IMR-90 (cell line): ENCODE data around the gene KAZN. TPM values are rescaled to one million over a fixed set of nuclear protein-coding genes. Genes with fewer than 3 reads are reported as not detected.

Source experiments
- ATAC-seq: fragments of 200-7000 bp; cut with Tn5 transposase; 2 replicates; pipeline ENCODE4 v1.9.1; 2020; ENCODE audit warnings: low read depth, mild to moderate bottlenecking, moderate library complexity
- BruUV-seq: library from RNA; stranded (reverse); fragments of 400-500 nt; replicated peaks from 2 replicates; lab custom pipeline; 2021; lab: Mats Ljungman, UMichigan
- CTCF ChIA-PET: fragments of 300-600 bp; formaldehyde crosslinking; extraction: SDS; loops from one replicate; lab custom pipeline; 2021; ENCODE audit warnings: antibody characterized with exemption; lab: Yijun Ruan, JAX
- POLR2A ChIA-PET: fragments of 300-600 bp; sonication (Branson Sonifier 250); formaldehyde crosslinking; loops from one replicate; lab custom pipeline; 2022; ENCODE audit warnings: antibody characterized with exemption; ENCODE audit not compliant: unreplicated experiment; lab: Charles Lee
- DNase-seq: peaks from one replicate; pipeline ENCODE4 v3.0.0; 2013
- H2AFZ ChIP-seq: replicated peaks from 2 replicates; pipeline ENCODE3; 2013; ENCODE audit warnings: low read length, mild to moderate bottlenecking; ENCODE audit not compliant: poor library complexity
- H2AK5ac ChIP-seq: 2 replicates; pipeline ENCODE4 v1.6.1; 2013; ENCODE audit warnings: low read depth, low read length, inconsistent platforms
- H2AK9ac ChIP-seq: replicated peaks from 2 replicates; pipeline ENCODE3; 2013; ENCODE audit warnings: mild to moderate bottlenecking, low read depth, low read length, moderate library complexity; ENCODE audit not compliant: poor library complexity
- H2BK120ac ChIP-seq: 2 replicates; pipeline ENCODE4 v1.6.1; 2013; ENCODE audit warnings: low read depth, low read length, inconsistent platforms
- H2BK15ac ChIP-seq: 3 replicates; pipeline ENCODE4 v1.6.1; 2013; ENCODE audit warnings: low read depth, low read length, inconsistent platforms
- H2BK20ac ChIP-seq: 2 replicates; pipeline ENCODE4 v1.6.1; 2013; ENCODE audit warnings: low read depth, mild to moderate bottlenecking, inconsistent platforms, low read length, moderate library complexity
- H2BK5ac ChIP-seq: 2 replicates; pipeline ENCODE4 v1.6.1; 2013; ENCODE audit warnings: mild to moderate bottlenecking, low read depth, low read length, inconsistent platforms; ENCODE audit not compliant: poor library complexity, severe bottlenecking
- H3K14ac ChIP-seq: replicated peaks from 2 replicates; pipeline ENCODE4 v1.6.1; 2013; ENCODE audit warnings: low read depth, low read length, inconsistent platforms
- H3K18ac ChIP-seq: 2 replicates; pipeline ENCODE4 v1.6.1; 2013; ENCODE audit warnings: low read depth, low read length, control low read depth
- H3K23ac ChIP-seq: 2 replicates; pipeline ENCODE4 v1.6.1; 2013; ENCODE audit warnings: low read depth, low read length, inconsistent platforms
- H3K27ac ChIP-seq: 2 replicates; pipeline ENCODE4 v1.5.1; 2013; ENCODE audit warnings: mild to moderate bottlenecking, control low read depth, low read length; ENCODE audit not compliant: insufficient read depth
- H3K27me3 ChIP-seq: 2 replicates; pipeline ENCODE4 v1.6.1; 2013; ENCODE audit warnings: low read length; ENCODE audit not compliant: control insufficient read depth, insufficient read depth
- H3K36me3 ChIP-seq: 2 replicates; pipeline ENCODE4 v1.6.1; 2013; ENCODE audit warnings: low read length, mixed read lengths; ENCODE audit not compliant: control insufficient read depth, insufficient read depth
- H3K4ac ChIP-seq: 2 replicates; pipeline ENCODE4 v1.6.1; 2013; ENCODE audit warnings: low read depth, low read length, inconsistent platforms
- H3K4me1 ChIP-seq: 2 replicates; pipeline ENCODE4 v1.6.1; 2013; ENCODE audit warnings: low read length, mixed read lengths; ENCODE audit not compliant: control insufficient read depth, insufficient read depth
- H3K4me2 ChIP-seq: 2 replicates; pipeline ENCODE4 v1.6.1; 2013; ENCODE audit warnings: low read depth, mild to moderate bottlenecking, control low read depth, low read length, moderate library complexity
- H3K4me3 ChIP-seq: 2 replicates; pipeline ENCODE4 v1.5.1; 2013; ENCODE audit warnings: low read depth, mild to moderate bottlenecking, control low read depth, low read length, moderate library complexity; ENCODE audit not compliant: insufficient read depth
- H3K56ac ChIP-seq: 2 replicates; pipeline ENCODE4 v1.6.1; 2013; ENCODE audit warnings: low read length, inconsistent platforms; ENCODE audit not compliant: insufficient read depth; ENCODE audit errors: extremely low read depth
- H3K79me1 ChIP-seq, 2 experiments: 2 replicates each; pipeline ENCODE4 v1.6.1; 2013; ENCODE audit warnings: low read length in 2 of 2, inconsistent platforms in 1 of 2, low read depth in 1 of 2
- H3K9ac ChIP-seq: 2 replicates; pipeline ENCODE4 v1.6.1; 2013; ENCODE audit warnings: low read depth, low read length, control low read depth
- H3K9me1 ChIP-seq: 2 replicates; pipeline ENCODE4 v1.6.1; 2013; ENCODE audit warnings: low read length, inconsistent platforms; ENCODE audit not compliant: insufficient read depth
- H3K9me3 ChIP-seq: 2 replicates; pipeline ENCODE4 v1.6.1; 2013; ENCODE audit warnings: low read length; ENCODE audit not compliant: control insufficient read depth, insufficient read depth
- H4K20me1 ChIP-seq: 2 replicates; pipeline ENCODE4 v1.6.1; 2013; ENCODE audit warnings: low read length, inconsistent platforms; ENCODE audit not compliant: insufficient read depth
- H4K5ac ChIP-seq: 2 replicates; pipeline ENCODE4 v1.6.1; 2013; ENCODE audit warnings: mild to moderate bottlenecking, low read depth, low read length, control low read depth
- H4K8ac ChIP-seq, 2 experiments: 2 replicates each; pipeline ENCODE4 v1.6.1; 2013; ENCODE audit warnings: low read depth in 2 of 2, low read length in 2 of 2, control low read depth in 1 of 2, inconsistent platforms in 1 of 2
- H4K91ac ChIP-seq: 2 replicates; pipeline ENCODE4 v1.6.1; 2013; ENCODE audit warnings: low read depth, low read length, inconsistent platforms; ENCODE audit not compliant: insufficient read depth
- BHLHE40 ChIP-seq: fragments of 150-350 bp; IDR thresholded peaks from 2 replicates; pipeline ENCODE4 v1.6.1; 2016; ENCODE audit warnings: mild to moderate bottlenecking, low read depth, low read length
- CEBPB ChIP-seq: IDR thresholded peaks from 2 replicates; pipeline ENCODE4 v1.6.1; 2012; ENCODE audit warnings: low read depth, low read length, improper control_type of control experiment
- CTCF ChIP-seq: conservative IDR thresholded peaks from 2 replicates; pipeline ENCODE4 v1.5.1; 2012; ENCODE audit warnings: mild to moderate bottlenecking, low read depth, low read length, improper control_type of control experiment
- MAFK ChIP-seq: IDR thresholded peaks from 2 replicates; pipeline ENCODE4 v1.6.1; 2012; ENCODE audit warnings: low read depth, low read length, improper control_type of control experiment
- MAZ ChIP-seq: IDR thresholded peaks from 2 replicates; pipeline ENCODE4 v1.6.1; 2012; ENCODE audit warnings: low read depth, mild to moderate bottlenecking, low read length, improper control_type of control experiment, moderate library complexity, borderline replicate concordance
- NFE2L2 ChIP-seq: fragments of 150-350 bp; IDR thresholded peaks from 2 replicates; pipeline ENCODE4 v1.6.1; 2016; ENCODE audit warnings: low read depth, mild to moderate bottlenecking, low read length
- POLR2A ChIP-seq: IDR thresholded peaks from 2 replicates; pipeline ENCODE4 v1.6.1; 2012; ENCODE audit warnings: mild to moderate bottlenecking, low read depth, low read length
- RAD21 ChIP-seq: IDR thresholded peaks from 2 replicates; pipeline ENCODE4 v1.6.1; 2012; ENCODE audit warnings: low read length, improper control_type of control experiment
- SMC3 ChIP-seq: fragments of 150-350 bp; IDR thresholded peaks from 2 replicates; pipeline ENCODE4 v1.6.1; 2016; ENCODE audit warnings: low read depth, mild to moderate bottlenecking, antibody characterized with exemption, low read length, moderate library complexity
- WGBS, 2 experiments: methylation state at CpG; one replicate each; pipeline versions ENCODE4 v1.1.5 to v1.1.7; 2013; ENCODE audit warnings: missing lambda C conversion rate in 2 of 2; ENCODE audit not compliant: insufficient read length in 1 of 2; ENCODE audit errors: extremely low coverage in 2 of 2; 5-methylcytosine and 5-hydroxymethylcytosine counted together
- dilution Hi-C: fragments of 300-500 bp; cut with HindIII; formaldehyde crosslinking; loops from one replicate; pipeline ENCODE4 v1.14.3; 2018; ENCODE audit warnings: low sequenced_read_pairs; ENCODE audit not compliant: unreplicated experiment
- in situ Hi-C: fragments of 300-500 bp; cut with MboI; formaldehyde crosslinking; loops from 3 replicates; pipeline ENCODE4 v1.14.3; 2019; ENCODE audit warnings: low sequenced_read_pairs, inconsistent platforms, mixed read lengths
- intact Hi-C: fragments of 100-400 bp; cut with micrococcal nuclease; formaldehyde crosslinking; loops from 2 replicates; pipeline ENCODE4 v1.10.0; 2022
- polyA plus RNA-seq, 3 experiments: library from polyadenylated mRNA; depleted of rRNA; stranded (reverse); fragments of >200 nt; gene quantifications; 2 replicates each; pipeline ENCODE4 v1.2.3, GENCODE V29; 2012; ENCODE audit warnings: low replicate concordance in 1 of 3
- total RNA-seq: library from RNA; depleted of rRNA; stranded (reverse); fragments of >200 nt; gene quantifications from 2 replicates; pipeline ENCODE4 v1.2.3, GENCODE V29; 2012
- TF ChIP-seq, protein P1 (sequence below): fragments of 150-350 bp; IDR thresholded peaks from 2 replicates; pipeline ENCODE4 v1.6.1; 2017; ENCODE audit warnings: mild to moderate bottlenecking, antibody characterized with exemption, low read length, low read depth

The KAZN gene
- total and polyA plus RNA-seq, 2 of the 4 experiments (the other 2 are of a cell fraction) = 5.2 to 10.5 TPM

GRCh38 chr1:15081102-15081501 is 482.6 kb downstream of the KAZN start:
- Histone ChIP-seq H2AK5ac (no peak overlapping the region), H2AK9ac (no peak overlapping the region), H4K91ac (no peak overlapping the region), H2BK5ac (no peak overlapping the region), H4K5ac (no peak overlapping the region), H3K9me1 (no peaks in the 10 kb centered on the region), H3K4me2 (no peak overlapping the region), H3K9me3 (no peaks in the 10 kb centered on the region), H3K27ac (no peak overlapping the region), H2BK120ac (no peak overlapping the region), H3K4me1 (no peaks in the 10 kb centered on the region), H2BK20ac (no peak overlapping the region), H3K9ac (no peak overlapping the region), H3K14ac (no peak overlapping the region), H3K27me3 (no peaks in the 10 kb centered on the region), H3K23ac (no peak overlapping the region), H2AFZ (no peak overlapping the region), H3K4ac (no peak overlapping the region), H3K36me3 (no peaks in the 10 kb centered on the region), H3K18ac (no peak overlapping the region), H2BK15ac (no peak overlapping the region), H4K20me1 (no peaks in the 10 kb centered on the region), H3K56ac (no peak overlapping the region), H3K4me3 (no peak overlapping the region), H4K8ac (no peak overlapping the region), H3K79me1 (no peaks in the 10 kb centered on the region)
- no TSS peak for BruUV-seq
- CTCF ChIA-PET = no interaction called here
- dilution Hi-C loops = no loop called here
- POLR2A ChIA-PET = no interaction called here
- in situ Hi-C loops = no loop called here
- WGBS, 2 experiments = 53% methylated on average over 3 of the region's 8 CpGs; no CpG with 5 or more reads in 1 of the 2 experiments
- ATAC-seq (no peak), DNase-seq (no peak)
- no peak for TF ChIP-seq POLR2A
- TF ChIP-seq CTCF = no peak
- TF ChIP-seq MAFK = no peak
- TF ChIP-seq MAZ = no peak
- TF ChIP-seq RAD21 = no peak
- TF ChIP-seq, protein P1, sequence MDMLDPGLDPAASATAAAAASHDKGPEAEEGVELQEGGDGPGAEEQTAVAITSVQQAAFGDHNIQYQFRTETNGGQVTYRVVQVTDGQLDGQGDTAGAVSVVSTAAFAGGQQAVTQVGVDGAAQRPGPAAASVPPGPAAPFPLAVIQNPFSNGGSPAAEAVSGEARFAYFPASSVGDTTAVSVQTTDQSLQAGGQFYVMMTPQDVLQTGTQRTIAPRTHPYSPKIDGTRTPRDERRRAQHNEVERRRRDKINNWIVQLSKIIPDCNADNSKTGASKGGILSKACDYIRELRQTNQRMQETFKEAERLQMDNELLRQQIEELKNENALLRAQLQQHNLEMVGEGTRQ = no peak
- no peak for TF ChIP-seq CEBPB
- no peak for TF ChIP-seq NFE2L2
- no peak for TF ChIP-seq SMC3
- TF ChIP-seq BHLHE40 = no peak
- intact Hi-C loops = no loop called here
